Measurements from ENCODE around the gene IQCH.

IQCH gene

GRCh38 chr15:67366904-67367303 lies 112.3 kb downstream of the IQCH start:
- H3K27ac ChIP-seq: no peak overlapping the region
- TF ChIP-seq CTCF (conservative IDR thresholded peaks at IDR 0.05; ENCODE audit: low read depth, low read length): no peak
- H2AFZ ChIP-seq (ENCODE audit: low read depth): no peak overlapping the region
- H3K4me2 ChIP-seq: no peak overlapping the region; the same call in 1 of the 2 replicates
- H3K27me3 ChIP-seq (ENCODE audit: insufficient read depth, low read depth): no peaks in the 10 kb centered on the region
- H4K20me1 ChIP-seq (ENCODE audit: insufficient read depth): no peaks in the 10 kb centered on the region
- no peaks in the 10 kb centered on the region for H3K79me2 ChIP-seq (ENCODE audit: insufficient read depth, low read depth)
- H3K36me3 ChIP-seq (ENCODE audit: insufficient read depth): no peaks in the 10 kb centered on the region
- no peak overlapping the region for H3K4me3 ChIP-seq (IDR thresholded peaks at IDR 0.05; ENCODE audit: insufficient read depth, low read depth, low read length)
- H3K9ac ChIP-seq: no peak overlapping the region
- H3K4me1 ChIP-seq (ENCODE audit: low read depth, poor library complexity, severe bottlenecking): peaks cover 10% of the 10 kb centered on the region

- H2AFZ ChIP-seq (ENCODE audit: low read depth): no peak overlapping the region
- H3K4me1 ChIP-seq (ENCODE audit: low read depth, poor library complexity, severe bottlenecking): peaks cover 10% of the 10 kb centered on the region
- no peaks in the 10 kb centered on the region for H3K27me3 ChIP-seq (ENCODE audit: insufficient read depth, low read depth)
- H3K4me3 ChIP-seq (IDR thresholded peaks at IDR 0.05; ENCODE audit: insufficient read depth, low read depth, low read length): no peak overlapping the region
- H4K20me1 ChIP-seq (ENCODE audit: insufficient read depth): no peaks in the 10 kb centered on the region
- no peak overlapping the region for H3K4me2 ChIP-seq
- no peak for TF ChIP-seq CTCF (conservative IDR thresholded peaks at IDR 0.05; ENCODE audit: low read depth, low read length)
- H3K36me3 ChIP-seq (ENCODE audit: insufficient read depth): no peaks in the 10 kb centered on the region
- no peak overlapping the region for H3K27ac ChIP-seq
- H3K79me2 ChIP-seq (ENCODE audit: insufficient read depth, low read depth): no peaks in the 10 kb centered on the region
- H3K9ac ChIP-seq: no peak overlapping the region
Measured at GRCh38 chr15:67369359-67369998, 114.9 kb downstream of the IQCH start.

- Histone ChIP-seq H3K9ac (no peak overlapping the region), H3K79me2 (ENCODE audit: insufficient read depth, low read depth) (no peaks in the 10 kb centered on the region), H2AFZ (ENCODE audit: low read depth) (no peak overlapping the region), H4K20me1 (ENCODE audit: insufficient read depth) (no peaks in the 10 kb centered on the region), H3K27ac (no peak overlapping the region), H3K27me3 (ENCODE audit: insufficient read depth, low read depth) (no peaks in the 10 kb centered on the region), H3K4me3 (IDR thresholded peaks at IDR 0.05; ENCODE audit: insufficient read depth, low read depth, low read length) (no peak overlapping the region), H3K36me3 (ENCODE audit: insufficient read depth) (no peaks in the 10 kb centered on the region), H3K4me2 (no peak overlapping the region), H3K4me1 (ENCODE audit: low read depth, poor library complexity, severe bottlenecking) (peaks cover 10% of the 10 kb centered on the region)
- TF ChIP-seq CTCF (conservative IDR thresholded peaks at IDR 0.05; ENCODE audit: low read depth, low read length): no peak
Measured at GRCh38 chr15:67370206-67370954, 115.8 kb downstream of the IQCH start.

DNA sequence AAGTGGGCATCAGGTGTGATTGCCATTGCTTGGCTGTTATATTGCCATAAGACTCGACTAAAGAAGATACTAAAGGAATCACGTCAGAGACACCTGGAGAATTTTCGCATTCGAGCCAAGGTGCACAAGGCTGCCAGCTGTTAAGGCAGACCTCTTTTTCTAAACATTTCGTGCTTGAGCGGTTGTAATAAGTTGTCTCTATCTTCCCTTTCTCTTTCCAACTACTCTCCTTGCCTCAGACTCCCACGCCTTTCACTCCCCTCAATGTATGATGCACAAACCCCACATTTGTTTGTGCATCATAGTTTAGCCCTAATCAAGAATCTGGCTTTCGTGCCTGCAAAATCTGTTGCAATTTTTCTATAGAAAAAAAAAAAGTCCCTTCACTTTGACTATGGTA lies 118.0 kb downstream of the IQCH start:
- Histone ChIP-seq H3K9ac (no peak overlapping the region), H3K27me3 (ENCODE audit: insufficient read depth, low read depth) (no peaks in the 10 kb centered on the region), H3K4me3 (IDR thresholded peaks at IDR 0.05; ENCODE audit: insufficient read depth, low read depth, low read length) (no peak overlapping the region), H4K20me1 (ENCODE audit: insufficient read depth) (no peaks in the 10 kb centered on the region), H3K79me2 (ENCODE audit: insufficient read depth, low read depth) (no peaks in the 10 kb centered on the region), H3K36me3 (ENCODE audit: insufficient read depth) (no peaks in the 10 kb centered on the region), H3K27ac (no peak overlapping the region), H2AFZ (ENCODE audit: low read depth) (no peak overlapping the region), H3K4me2 (no peak overlapping the region), H3K4me1 (ENCODE audit: low read depth, poor library complexity, severe bottlenecking) (no peaks in the 10 kb centered on the region)
- no peak for TF ChIP-seq CTCF (conservative IDR thresholded peaks at IDR 0.05; ENCODE audit: low read depth, low read length)

All from KMS-11 (cell line).